GM23338 (cell line): ENCODE measurements around the gene TRAPPC10. TPM values are rescaled to one million over a fixed set of nuclear protein-coding genes. Genes with fewer than 3 reads are reported as not detected.
"Not testable (repeated sequence)": the region's sequence is repeated elsewhere in the genome, so short reads cannot be mapped to it uniquely, and the experiment has no call there.

ENCODE experiments used
- ATAC-seq: fragments of 200-7000 bp; cut with Tn5 transposase; 3 replicates; pipeline ENCODE4 v1.9.1; 2020
- DNase-seq: peaks from one replicate; pipeline ENCODE4 v3.0.0-alpha.2; 2015; ENCODE audit warnings: low spot score
- H2AFZ ChIP-seq: fragments of 200-600 bp; sonication (generic); 2 replicates; pipeline ENCODE4 v1.8.0; 2016; ENCODE audit warnings: antibody characterized with exemption, mild to moderate bottlenecking, moderate library complexity
- H3F3A ChIP-seq: fragments of 200-600 bp; sonication (generic); replicated peaks from 2 replicates; pipeline ENCODE4 v1.8.0; 2017; ENCODE audit warnings: antibody characterized with exemption, mixed run types, low read depth
- H3K27ac ChIP-seq: fragments of 200-600 bp; sonication (generic); 2 replicates; pipeline ENCODE4 v1.6.1; 2016; ENCODE audit warnings: low read depth
- H3K27me3 ChIP-seq: fragments of 200-600 bp; sonication (generic); 2 replicates; pipeline ENCODE4 v1.8.0; 2016; ENCODE audit warnings: mild to moderate bottlenecking, mixed run types, moderate library complexity; ENCODE audit not compliant: insufficient read depth
- H3K36me3 ChIP-seq: fragments of 200-600 bp; sonication (generic); 2 replicates; pipeline ENCODE4 v1.8.0; 2016; ENCODE audit warnings: mild to moderate bottlenecking; ENCODE audit not compliant: insufficient read depth
- H3K4me1 ChIP-seq: fragments of 200-600 bp; sonication (generic); 2 replicates; pipeline ENCODE4 v1.8.0; 2016; ENCODE audit warnings: mild to moderate bottlenecking, moderate library complexity; ENCODE audit not compliant: insufficient read depth
- H3K4me2 ChIP-seq: fragments of 200-600 bp; sonication (generic); 2 replicates; pipeline ENCODE4 v1.7.1; 2017; ENCODE audit warnings: mixed run types
- H3K4me3 ChIP-seq: fragments of 200-600 bp; sonication (generic); 2 replicates; pipeline ENCODE4 v1.6.1; 2016; ENCODE audit warnings: mixed run types
- H3K79me2 ChIP-seq: fragments of 200-600 bp; sonication (generic); replicated peaks from 2 replicates; pipeline ENCODE4 v1.8.0; 2017; ENCODE audit warnings: mild to moderate bottlenecking; ENCODE audit not compliant: insufficient read depth
- H3K9me2 ChIP-seq: fragments of 200-600 bp; sonication (generic); 2 replicates; pipeline ENCODE4 v1.8.0; 2017; ENCODE audit not compliant: insufficient read depth
- H4K20me1 ChIP-seq: fragments of 200-600 bp; sonication (generic); replicated peaks from 2 replicates; pipeline ENCODE4 v1.8.0; 2017; ENCODE audit warnings: mild to moderate bottlenecking; ENCODE audit not compliant: insufficient read depth
- H3K27ac Mint-ChIP-seq: 2 replicates; pipeline ENCODE4 v1.8.0; 2020; ENCODE audit warnings: inconsistent platforms, mild to moderate bottlenecking, moderate library complexity, mixed read lengths
- H3K27me3 Mint-ChIP-seq: 3 replicates; pipeline ENCODE4 v1.8.0; 2022; ENCODE audit warnings: low read depth, mild to moderate bottlenecking, moderate library complexity, mixed read lengths, inconsistent platforms; ENCODE audit not compliant: insufficient read depth, poor library complexity
- H3K36me3 Mint-ChIP-seq: 3 replicates; pipeline ENCODE4 v1.8.0; 2021; ENCODE audit warnings: low read depth, mild to moderate bottlenecking, inconsistent platforms, moderate library complexity, mixed read lengths
- H3K4me1 Mint-ChIP-seq: 3 replicates; pipeline ENCODE4 v1.8.0; 2020; ENCODE audit warnings: mild to moderate bottlenecking, inconsistent platforms, mixed read lengths
- H3K4me3 Mint-ChIP-seq: 3 replicates; pipeline ENCODE4 v1.8.0; 2021; ENCODE audit warnings: moderate library complexity, mild to moderate bottlenecking, inconsistent platforms, mixed read lengths
- H3K9me3 Mint-ChIP-seq: 3 replicates; pipeline ENCODE4 v1.8.0; 2020; ENCODE audit warnings: moderate library complexity, mild to moderate bottlenecking, inconsistent platforms, mixed read lengths
- CTCF ChIP-seq, 2 experiments: fragments of 200-600 bp in 1 of 2; sonication (generic) in 1 of 2; conservative IDR thresholded peaks; 2 replicates each; pipeline versions ENCODE4 v1.5.1 to v1.6.1; 2016 to 2017; ENCODE audit warnings: antibody characterized with exemption in 2 of 2, low read depth in 2 of 2, mild to moderate bottlenecking in 2 of 2, moderate library complexity in 1 of 2
- polyA plus RNA-seq: library from polyadenylated mRNA; unstranded; fragments of >200 nt; fragmentation: Nextera tagmentation; extraction: Ambion mirVana; gene quantifications from 2 replicates; pipeline ENCODE4 v1.2.1, GENCODE V29; 2016
- total RNA-seq: library from RNA; depleted of rRNA; stranded (reverse); fragments of >200 nt; shearing (Covaris generic); gene quantifications from 2 replicates; pipeline ENCODE4 v1.2.3, GENCODE V29; 2014

Gene TRAPPC10
- total and polyA plus RNA-seq, 2 experiments from 2014 or later, result 14.0 to 27.1 TPM

GRCh38 chr21:44138039-44138438 lies 125.9 kb downstream of the TRAPPC10 start:
- H3K36me3 ChIP-seq, H3K79me2 ChIP-seq, H3K4me3 Mint-ChIP-seq, H3K27me3 Mint-ChIP-seq, H3K4me1 ChIP-seq, H3K9me2 ChIP-seq, H3K27me3 ChIP-seq, H3K9me3 Mint-ChIP-seq, DNase-seq, H3F3A ChIP-seq, H3K4me3 ChIP-seq, H2AFZ ChIP-seq, H3K27ac ChIP-seq, H4K20me1 ChIP-seq, H3K4me2 ChIP-seq, H3K36me3 Mint-ChIP-seq, H3K27ac Mint-ChIP-seq, H3K4me1 Mint-ChIP-seq: not testable (repeated sequence)
- TF ChIP-seq CTCF (conservative IDR thresholded peaks at IDR 0.05; ENCODE audit: low read depth in 2 of 2), result 0 out of 4 replicates have a peak, but pooled peaks of 1 of the 2 experiments have one; percentile 12
- ATAC-seq, result peak; percentile 49

GRCh38 chr21:44139787-44140551 lies 127.9 kb downstream of the TRAPPC10 start:
- H3K27me3 ChIP-seq, H3K4me3 ChIP-seq, H3K4me1 Mint-ChIP-seq, H3K27ac Mint-ChIP-seq, DNase-seq, H3K36me3 Mint-ChIP-seq, ATAC-seq, H3K27ac ChIP-seq, H3K79me2 ChIP-seq, H3K9me2 ChIP-seq, H3K4me3 Mint-ChIP-seq, H3K9me3 Mint-ChIP-seq, H3K4me1 ChIP-seq, H4K20me1 ChIP-seq, H3K4me2 ChIP-seq, H3K27me3 Mint-ChIP-seq, H2AFZ ChIP-seq, H3K36me3 ChIP-seq, H3F3A ChIP-seq: not testable (repeated sequence)

GRCh38 chr21:44140552-44140932 lies 128.4 kb downstream of the TRAPPC10 start:
- H3K27ac ChIP-seq, H3K4me1 Mint-ChIP-seq, H3K9me2 ChIP-seq, H3K4me3 ChIP-seq, H3K36me3 Mint-ChIP-seq, H3K79me2 ChIP-seq, H3K27me3 Mint-ChIP-seq, H3K9me3 Mint-ChIP-seq, H3K4me1 ChIP-seq, H3K4me2 ChIP-seq, H3F3A ChIP-seq, H3K27ac Mint-ChIP-seq, DNase-seq, H3K36me3 ChIP-seq, H3K27me3 ChIP-seq, H4K20me1 ChIP-seq, H3K4me3 Mint-ChIP-seq, ATAC-seq, H2AFZ ChIP-seq: not testable (repeated sequence)

GRCh38 chr21:44142470-44142869 lies 130.4 kb downstream of the TRAPPC10 start:
- not testable (repeated sequence) for H3K27ac Mint-ChIP-seq, H3K27ac ChIP-seq, H3K36me3 ChIP-seq, H3K4me3 Mint-ChIP-seq, H3K4me1 Mint-ChIP-seq, H3K27me3 Mint-ChIP-seq, DNase-seq, H3K27me3 ChIP-seq, H3K9me3 Mint-ChIP-seq, H3K36me3 Mint-ChIP-seq, H4K20me1 ChIP-seq, H3K79me2 ChIP-seq, H2AFZ ChIP-seq, H3K4me2 ChIP-seq, H3K4me3 ChIP-seq, H3K4me1 ChIP-seq, H3F3A ChIP-seq, H3K9me2 ChIP-seq, ATAC-seq

- ATAC-seq, H3K36me3 ChIP-seq, H3K36me3 Mint-ChIP-seq, H3K4me1 Mint-ChIP-seq, H3F3A ChIP-seq, H3K27ac ChIP-seq, H3K27ac Mint-ChIP-seq, H3K27me3 ChIP-seq, DNase-seq, H3K4me1 ChIP-seq, H3K4me2 ChIP-seq, H3K27me3 Mint-ChIP-seq, H3K79me2 ChIP-seq, H4K20me1 ChIP-seq, H3K9me2 ChIP-seq, H3K9me3 Mint-ChIP-seq, H2AFZ ChIP-seq, H3K4me3 Mint-ChIP-seq, H3K4me3 ChIP-seq: not testable (repeated sequence)
These were observed 131.3 kb downstream of the TRAPPC10 start for GRCh38 chr21:44143380-44143779.

GRCh38 chr21:44143996-44144395 lies 131.9 kb downstream of the TRAPPC10 start:
- not testable (repeated sequence) for H3K27ac Mint-ChIP-seq, H2AFZ ChIP-seq, H3K9me3 Mint-ChIP-seq, ATAC-seq, H3K4me1 Mint-ChIP-seq, H3K4me2 ChIP-seq, H3K27me3 Mint-ChIP-seq, H3K4me3 ChIP-seq, H3F3A ChIP-seq, H3K9me2 ChIP-seq, H4K20me1 ChIP-seq, DNase-seq, H3K36me3 ChIP-seq, H3K27me3 ChIP-seq, H3K79me2 ChIP-seq, H3K4me1 ChIP-seq, H3K27ac ChIP-seq, H3K4me3 Mint-ChIP-seq, H3K36me3 Mint-ChIP-seq
